ENCODE results near the gene HELB.

GRCh38 chr12:66290716-66291200 is 11.5 kb upstream of the HELB start:
- TF ChIP-seq, protein P1, sequence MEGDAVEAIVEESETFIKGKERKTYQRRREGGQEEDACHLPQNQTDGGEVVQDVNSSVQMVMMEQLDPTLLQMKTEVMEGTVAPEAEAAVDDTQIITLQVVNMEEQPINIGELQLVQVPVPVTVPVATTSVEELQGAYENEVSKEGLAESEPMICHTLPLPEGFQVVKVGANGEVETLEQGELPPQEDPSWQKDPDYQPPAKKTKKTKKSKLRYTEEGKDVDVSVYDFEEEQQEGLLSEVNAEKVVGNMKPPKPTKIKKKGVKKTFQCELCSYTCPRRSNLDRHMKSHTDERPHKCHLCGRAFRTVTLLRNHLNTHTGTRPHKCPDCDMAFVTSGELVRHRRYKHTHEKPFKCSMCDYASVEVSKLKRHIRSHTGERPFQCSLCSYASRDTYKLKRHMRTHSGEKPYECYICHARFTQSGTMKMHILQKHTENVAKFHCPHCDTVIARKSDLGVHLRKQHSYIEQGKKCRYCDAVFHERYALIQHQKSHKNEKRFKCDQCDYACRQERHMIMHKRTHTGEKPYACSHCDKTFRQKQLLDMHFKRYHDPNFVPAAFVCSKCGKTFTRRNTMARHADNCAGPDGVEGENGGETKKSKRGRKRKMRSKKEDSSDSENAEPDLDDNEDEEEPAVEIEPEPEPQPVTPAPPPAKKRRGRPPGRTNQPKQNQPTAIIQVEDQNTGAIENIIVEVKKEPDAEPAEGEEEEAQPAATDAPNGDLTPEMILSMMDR (IDR thresholded peaks at IDR 0.05; ENCODE audit: low read depth, low read length) = no peak
- no peak for TF ChIP-seq EZH2phosphoT487 (IDR thresholded peaks at IDR 0.05; ENCODE audit: low read depth)

Data from OCI-LY3 (cell line).